COLO668 (cell line): Measurements from ENCODE around the gene TSPAN32.

Experiments
- DNase-seq: peaks from one replicate; lab custom pipeline; 2025; ENCODE audit not compliant: unreplicated experiment; lab: John Stamatoyannopoulos, UW

The TSPAN32 gene

DNA sequence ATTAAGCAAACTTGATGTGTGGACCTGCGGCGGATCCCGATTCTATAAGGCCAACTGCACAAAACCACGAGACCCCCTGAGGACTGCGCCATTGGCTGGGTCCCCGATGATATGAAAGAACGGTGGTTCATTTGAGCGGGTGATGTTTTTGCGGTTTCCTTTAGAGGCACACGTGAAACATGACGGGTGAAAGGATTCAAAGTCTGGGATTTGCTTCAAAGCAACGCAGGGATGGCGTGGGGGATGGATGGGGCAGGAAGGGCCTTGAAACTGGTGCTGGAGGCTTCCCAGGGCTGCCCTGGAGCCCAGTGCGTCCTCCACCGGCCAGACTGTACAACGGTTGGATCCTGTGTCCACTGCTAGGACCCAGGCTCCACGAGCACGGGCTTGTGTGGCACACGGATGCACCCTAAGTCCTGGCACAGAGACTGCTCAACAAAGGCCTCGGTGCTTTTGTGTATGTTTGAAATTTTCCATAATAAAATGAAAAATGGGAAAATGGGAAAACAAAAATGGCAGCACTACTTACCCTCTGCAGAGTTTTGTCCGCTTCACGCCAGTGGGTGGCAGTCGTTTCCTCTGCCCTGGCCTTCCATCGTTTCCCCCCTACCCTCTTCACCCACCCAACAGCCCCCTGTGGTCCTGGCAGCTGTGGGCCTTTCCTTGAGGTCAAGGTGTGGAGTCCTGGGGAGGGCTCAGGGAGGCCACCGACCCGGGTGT is 35.1 kb upstream of the TSPAN32 start:
- no peak for DNase-seq

- DNase-seq = no peak
These were observed 34.4 kb upstream of the TSPAN32 start for GRCh38 chr11:2267306-2267850.

DNA sequence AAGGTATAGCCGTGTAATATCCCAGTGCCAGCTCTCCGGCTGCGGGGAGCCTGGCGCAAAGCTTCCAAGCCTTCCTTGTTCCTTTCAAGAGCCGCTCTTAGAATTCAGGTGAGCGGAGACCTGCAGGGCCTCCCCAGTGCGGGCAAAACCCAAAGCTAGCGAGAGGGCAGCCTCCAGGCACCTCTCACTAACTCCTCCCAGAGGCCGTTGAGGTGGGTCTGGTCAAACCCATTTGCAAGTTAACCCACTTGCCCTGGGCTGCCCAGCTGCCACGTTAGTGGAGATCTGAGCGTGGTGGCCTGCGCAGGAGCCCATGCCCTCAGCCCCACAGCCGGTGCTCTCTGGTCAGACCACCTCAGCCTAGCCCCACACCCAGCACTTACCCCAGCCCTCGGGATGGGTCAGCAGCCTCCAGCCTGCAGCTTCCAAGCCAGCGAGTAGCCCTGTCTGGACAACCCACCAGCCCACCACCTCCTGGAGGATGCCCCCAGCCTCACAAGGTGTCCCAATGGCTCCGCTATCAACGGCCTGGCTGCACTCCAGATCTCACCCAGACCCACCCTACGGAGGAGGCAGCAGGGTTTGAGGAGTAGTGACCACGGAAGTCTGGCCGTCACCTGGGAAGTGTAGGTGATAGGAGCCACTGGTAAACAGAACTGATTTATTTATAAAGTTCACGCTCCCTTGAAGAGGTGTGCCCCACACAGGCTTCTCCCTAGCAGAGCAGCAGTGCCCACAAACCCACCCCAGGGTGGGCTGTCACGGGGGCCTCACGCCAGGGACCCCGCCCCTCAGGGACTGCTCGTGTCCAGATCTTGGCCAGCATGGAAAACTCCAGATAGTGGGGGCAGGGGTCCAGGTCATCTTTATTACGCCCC is 33.7 kb upstream of the TSPAN32 start:
- DNase-seq = no peak

DNA sequence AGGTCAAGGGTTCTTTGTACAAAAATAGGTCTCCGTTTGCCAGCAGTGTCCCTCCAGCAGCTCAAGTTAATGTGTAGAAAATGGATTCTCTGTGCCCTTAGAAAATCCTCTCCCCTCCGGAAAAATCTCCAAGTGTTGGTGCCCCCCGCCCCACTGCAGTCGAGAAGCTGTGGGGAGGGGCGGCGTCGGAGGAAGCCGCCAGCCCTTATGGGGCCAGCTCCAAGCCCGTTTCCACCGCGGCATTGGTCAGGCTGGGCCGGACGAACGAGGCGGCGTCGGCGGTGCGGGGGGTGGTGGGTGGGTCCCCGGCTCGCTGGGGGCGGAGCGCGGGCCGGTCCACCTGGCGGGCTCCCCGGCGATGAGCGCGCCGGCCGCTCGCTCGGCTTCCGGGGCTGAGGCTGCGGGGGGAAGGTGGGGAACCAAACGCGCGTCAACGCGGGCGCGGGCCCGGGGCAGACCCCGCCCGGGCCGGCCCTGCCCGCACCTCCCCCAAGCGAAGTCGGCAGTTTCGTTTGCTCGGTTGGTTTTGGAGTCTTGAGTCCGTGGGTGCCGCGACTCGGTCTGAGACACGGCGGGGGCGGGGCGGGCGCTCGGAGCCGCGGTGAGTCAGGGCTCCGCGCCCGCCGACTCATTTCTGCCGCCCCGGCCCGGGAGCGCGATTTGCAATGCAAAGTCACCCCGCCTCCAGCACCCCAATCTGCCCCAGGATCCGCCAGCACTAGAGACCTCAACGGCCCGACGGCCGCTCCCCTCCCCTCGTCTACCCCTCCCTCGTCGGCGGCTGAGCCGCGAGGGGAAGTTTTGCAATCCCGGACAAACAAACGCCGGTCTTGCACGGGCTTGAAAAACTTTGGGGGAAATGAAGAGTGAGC is 32.8 kb upstream of the TSPAN32 start:
- peak; percentile 36 for DNase-seq

GRCh38 chr11:2269601-2270321 is 32.1 kb upstream of the TSPAN32 start:
- DNase-seq = peak; percentile 59

DNA sequence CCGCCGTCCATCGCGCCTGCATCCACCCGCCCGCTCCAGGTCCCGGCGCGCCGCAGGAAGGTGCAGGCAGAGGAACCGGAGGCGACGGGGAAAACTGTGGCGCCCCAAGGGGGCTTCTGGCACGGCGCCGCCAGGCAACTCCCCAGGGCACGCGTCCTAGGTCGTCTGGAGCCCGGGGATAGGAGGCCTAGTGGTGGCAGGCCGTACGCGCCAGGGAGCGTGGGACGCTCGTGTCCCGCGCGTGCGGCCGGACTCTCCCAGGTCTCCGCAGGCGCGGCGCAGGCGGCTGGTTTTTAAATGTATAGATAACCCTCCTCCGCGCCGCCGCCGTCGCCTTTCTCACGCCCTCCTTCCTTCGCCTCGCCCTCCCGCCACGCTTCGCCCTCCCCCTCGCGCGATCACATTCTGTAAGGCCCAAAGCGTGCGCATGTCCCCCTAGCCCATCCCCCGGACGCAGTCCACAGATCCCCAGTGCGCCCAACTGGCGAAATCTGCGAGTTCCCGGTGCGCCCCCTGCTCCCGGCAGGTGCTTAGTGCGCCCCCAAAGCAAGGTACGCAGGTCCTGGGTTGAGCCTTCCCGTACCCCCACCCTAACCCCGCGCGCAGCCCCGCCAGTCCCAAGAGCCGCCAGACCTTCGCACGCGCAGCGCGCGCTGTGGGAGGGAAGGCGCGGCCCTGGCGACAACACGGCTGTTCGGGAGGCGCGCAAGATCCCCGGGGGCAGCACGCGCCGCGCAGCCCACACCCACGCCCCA is 31.3 kb upstream of the TSPAN32 start, which contains the start of gene ASCL2:
TSS of gene ASCL2 (minus strand) at position 267 of the 755 bp plus-strand sequence. CDS start at position 11, 256 bp downstream.
- DNase-seq = no peak

GRCh38 chr11:2271077-2271326 is 30.8 kb upstream of the TSPAN32 start:
- no peak for DNase-seq

- no peak for DNase-seq
These were observed 30.2 kb upstream of the TSPAN32 start for GRCh38 chr11:2271327-2272227.

DNA sequence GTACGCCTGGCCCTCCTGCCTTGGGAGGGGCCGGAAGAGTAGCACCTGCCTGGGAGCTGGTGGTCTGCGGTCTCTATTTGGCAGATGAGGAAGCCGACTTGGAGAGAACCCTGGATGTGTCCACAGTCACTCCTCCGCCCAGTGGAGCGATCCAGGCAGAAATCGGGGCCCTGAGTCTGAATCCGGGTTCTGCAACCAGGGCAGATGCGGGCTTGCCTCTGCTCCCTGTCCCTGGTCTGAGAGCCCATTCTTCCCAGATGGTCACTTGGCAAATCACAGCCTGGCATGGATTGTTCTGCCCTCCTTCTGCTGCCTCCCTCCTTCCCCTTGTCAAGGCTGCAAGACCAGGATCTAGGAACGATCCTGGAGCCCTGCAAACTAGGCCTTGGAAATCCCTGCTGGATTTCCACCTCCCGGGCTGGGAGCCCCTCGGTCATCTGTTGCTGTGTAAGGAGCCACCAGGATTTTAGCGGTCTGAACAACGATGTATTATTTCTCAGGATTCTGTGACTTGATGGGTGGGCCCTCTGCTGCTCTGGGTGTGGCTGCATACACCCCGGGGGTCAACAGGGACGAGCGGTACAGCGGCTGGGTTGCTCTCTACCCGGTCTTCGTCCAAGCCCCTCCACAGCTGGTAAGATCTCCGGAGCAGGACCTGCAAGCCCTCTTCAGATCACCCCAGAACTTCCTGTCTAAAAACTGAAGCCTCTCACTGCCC is 29.4 kb upstream of the TSPAN32 start:
- DNase-seq = no peak

GRCh38 chr11:2272946-2273280 is 28.9 kb upstream of the TSPAN32 start:
- DNase-seq = no peak

- no peak for DNase-seq
These were observed 28.5 kb upstream of the TSPAN32 start for GRCh38 chr11:2273311-2273710.

- DNase-seq = no peak
These were observed 28.0 kb upstream of the TSPAN32 start for GRCh38 chr11:2273771-2274170.

DNA sequence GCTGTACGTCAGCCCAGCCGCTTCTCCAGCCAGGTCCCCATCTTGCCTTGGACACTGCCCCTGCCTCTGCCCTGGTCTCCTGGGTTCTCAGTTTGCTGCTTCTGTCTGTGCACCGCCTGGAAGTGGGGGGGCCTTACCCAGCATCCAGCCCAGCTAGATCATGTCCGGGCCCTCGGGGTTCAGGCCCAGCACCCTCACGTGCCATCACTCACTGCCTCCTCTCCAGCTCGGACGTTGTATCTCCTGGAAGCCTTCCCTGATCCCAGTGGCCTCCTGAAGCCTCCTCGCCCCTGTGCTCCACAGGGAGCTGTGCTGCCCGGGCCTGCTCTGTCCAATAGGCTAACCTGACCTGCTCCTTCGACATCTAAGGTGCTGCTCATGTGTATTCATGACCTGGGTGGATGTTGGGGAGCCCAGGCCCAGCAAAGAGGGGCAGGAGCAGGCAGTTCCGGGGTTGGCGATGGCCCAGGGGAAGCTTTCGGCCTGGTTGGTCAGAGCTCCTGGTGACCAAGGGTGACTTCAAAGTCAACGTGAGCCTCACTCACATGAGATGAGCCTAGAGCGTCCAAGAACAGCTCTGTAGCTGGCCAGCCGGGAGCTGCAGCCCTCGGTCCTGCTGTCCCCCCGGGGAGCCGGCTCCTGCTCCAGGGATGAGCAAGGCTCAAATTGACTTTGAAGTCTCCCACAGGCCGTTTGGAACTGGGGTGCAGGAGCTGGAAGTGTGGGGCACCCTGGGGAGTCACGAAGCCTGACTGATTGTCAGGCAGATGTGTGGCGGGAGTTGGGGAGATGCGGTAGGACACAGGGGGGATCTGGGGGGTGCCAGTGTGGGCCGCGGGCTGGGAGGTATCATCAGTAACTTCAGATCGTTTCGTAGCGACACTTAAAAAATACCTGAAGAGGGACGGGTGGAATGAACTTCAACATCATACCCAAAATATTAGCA is 26.2 kb upstream of the TSPAN32 start:
- no peak for DNase-seq

GRCh38 chr11:2276280-2277007 is 25.4 kb upstream of the TSPAN32 start:
- DNase-seq = no peak

GRCh38 chr11:2277008-2277346 is 24.8 kb upstream of the TSPAN32 start:
- no peak for DNase-seq

DNA sequence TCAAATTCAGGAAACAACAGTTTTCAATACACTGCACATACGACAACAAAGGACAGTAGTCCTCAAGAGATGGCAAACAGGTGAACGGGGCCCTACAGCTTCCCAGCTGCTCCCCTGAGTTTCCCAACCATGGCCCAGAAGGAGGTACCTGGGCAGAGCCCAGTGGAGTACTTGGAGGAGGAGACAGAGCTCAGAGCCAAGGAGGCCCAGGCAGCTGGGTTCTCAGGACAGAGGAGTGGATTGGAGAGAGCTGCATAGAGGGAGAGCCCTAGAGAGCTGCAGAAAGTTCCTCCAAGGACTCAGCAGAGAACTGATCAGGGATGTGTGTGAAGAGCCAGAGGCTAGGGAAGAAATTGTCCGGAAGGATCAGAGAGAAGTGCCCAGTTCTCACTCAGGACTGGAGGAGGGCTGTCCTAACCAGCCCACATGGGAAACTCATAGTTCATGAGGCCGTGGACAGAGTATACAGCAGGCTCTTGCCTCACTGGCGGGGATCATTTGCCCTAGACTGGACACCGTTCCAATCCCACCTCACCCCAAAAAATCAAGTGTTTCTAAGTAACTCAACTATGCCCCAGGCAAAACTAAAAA is 23.8 kb upstream of the TSPAN32 start:
- no peak for DNase-seq
